GM11168 (cell line): ENCODE data around the gene LMO2.
"Not testable (repeated sequence)": the region's sequence is repeated elsewhere in the genome, so short reads cannot be mapped to it uniquely, and the experiment has no call there.

Experiments used
- in situ Hi-C: fragments of 300-500 bp; cut with MboI; formaldehyde crosslinking; loops from one replicate; pipeline ENCODE4 v1.12.0; 2022; ENCODE audit warnings: low sequenced_read_pairs; ENCODE audit not compliant: unreplicated experiment

The LMO2 gene

DNA sequence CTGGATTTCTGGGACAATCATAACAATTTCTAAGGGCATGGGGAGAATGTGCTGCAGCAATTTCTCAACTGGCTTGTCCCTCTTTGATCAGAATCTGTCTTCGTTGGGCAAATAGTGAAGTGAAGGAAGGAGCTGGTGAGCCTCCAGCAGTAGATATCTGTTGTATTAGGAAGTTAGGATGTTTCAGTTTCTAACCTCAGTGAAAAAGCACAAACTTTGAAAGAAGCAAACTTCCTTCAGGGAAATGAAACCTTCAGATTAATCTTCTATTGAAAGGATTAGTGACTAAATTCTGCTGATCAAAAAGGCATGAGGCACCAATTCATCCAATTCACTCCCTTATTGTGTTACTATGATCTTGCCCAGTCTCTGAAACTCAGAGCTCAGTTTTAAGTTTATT is 24.3 kb downstream of the LMO2 start:
- in situ Hi-C loops: loop anchor here (25.0 kb wide), 1 partner anchor 495 kb away; the partner anchor contains the start of gene ABTB2

GRCh38 chr11:33866936-33867335 is 24.9 kb downstream of the LMO2 start:
- in situ Hi-C loops: loop anchor here (25.0 kb wide), 1 partner anchor 495 kb away; the partner anchor contains the start of gene ABTB2

- in situ Hi-C loops: loop anchor here (5.0 to 25.0 kb wide), 2 partner anchors 108 to 498 kb away; partner anchors contain the start of gene ABTB2
Observed at GRCh38 chr11:33864479-33864878, 27.4 kb downstream of the LMO2 start.

DNA sequence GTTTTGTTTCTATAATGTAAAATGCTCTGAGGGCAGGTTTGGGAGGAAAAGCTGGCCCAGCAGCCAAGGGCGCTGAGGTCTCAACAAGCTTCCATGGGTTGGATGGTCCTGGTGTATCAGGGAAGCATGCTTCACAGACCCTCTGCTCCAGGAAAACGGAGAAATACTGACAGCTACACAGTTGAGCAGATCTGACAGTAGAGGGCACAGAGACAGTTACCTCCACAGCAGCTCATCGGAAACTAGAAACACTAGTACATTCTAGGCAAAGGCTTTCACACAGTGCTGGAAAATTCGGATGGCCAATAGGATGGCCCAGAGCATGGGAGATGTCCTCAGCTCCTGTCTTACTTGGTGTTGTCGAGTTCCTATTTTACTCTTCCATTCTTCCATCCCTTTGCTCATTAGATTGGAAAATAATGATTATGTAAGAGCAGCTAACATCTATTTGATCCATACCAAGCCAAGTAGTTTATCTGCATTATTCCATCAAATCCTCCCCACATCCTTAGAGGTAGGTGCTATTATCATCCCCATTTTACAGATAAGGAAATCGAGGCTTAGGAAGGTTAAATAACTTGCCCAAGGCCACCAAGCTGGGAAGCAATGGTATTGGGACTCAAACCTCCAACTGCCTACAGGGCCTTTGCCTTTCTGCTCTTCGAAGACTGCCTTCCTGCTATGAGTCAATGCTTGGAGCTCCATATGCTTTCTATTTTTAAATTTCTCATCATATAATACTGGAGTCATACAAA is 28.3 kb downstream of the LMO2 start:
- in situ Hi-C loops: loop anchor here (5.0 to 25.0 kb wide), 2 partner anchors 109 to 499 kb away; partner anchors contain the start of gene ABTB2

DNA sequence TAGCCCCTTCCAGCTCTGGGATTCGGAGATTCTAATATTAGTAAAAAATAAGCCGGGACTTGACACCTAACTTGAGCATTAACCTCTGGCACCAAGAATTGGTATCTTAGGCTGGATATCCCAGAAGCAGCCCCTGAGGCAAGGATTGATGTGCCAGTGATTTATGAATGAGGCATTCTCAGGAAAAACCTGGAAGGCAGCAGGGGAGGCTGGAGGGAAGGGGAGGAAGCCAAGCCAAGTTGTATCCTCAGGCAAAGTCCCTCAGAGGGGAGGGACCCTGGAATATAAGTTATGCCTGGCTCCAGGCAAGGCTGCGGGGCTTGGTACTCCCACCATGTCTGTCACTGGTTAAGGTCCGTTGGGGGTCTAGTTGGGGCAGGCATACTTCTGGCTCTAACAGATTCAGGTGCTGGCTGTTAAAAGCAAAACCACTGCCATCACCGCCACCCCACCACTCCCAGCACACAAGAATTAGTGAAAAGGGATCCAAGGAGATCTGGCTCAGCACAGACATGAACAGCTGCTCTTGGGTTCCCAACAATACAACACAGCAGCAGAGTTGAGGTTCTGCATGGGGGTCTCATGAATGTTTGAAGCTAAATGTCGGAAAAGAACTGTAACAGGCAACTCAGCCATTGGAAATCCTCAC is 29.8 kb downstream of the LMO2 start:
- in situ Hi-C loops: loop anchor here (5.0 to 25.0 kb wide), 2 partner anchors 110 to 500 kb away; partner anchors contain the start of gene ABTB2

GRCh38 chr11:33861386-33861785 is 30.5 kb downstream of the LMO2 start:
- in situ Hi-C loops: loop anchor here (5.0 to 25.0 kb wide), 2 partner anchors 111 to 501 kb away; partner anchors contain the start of gene ABTB2

DNA sequence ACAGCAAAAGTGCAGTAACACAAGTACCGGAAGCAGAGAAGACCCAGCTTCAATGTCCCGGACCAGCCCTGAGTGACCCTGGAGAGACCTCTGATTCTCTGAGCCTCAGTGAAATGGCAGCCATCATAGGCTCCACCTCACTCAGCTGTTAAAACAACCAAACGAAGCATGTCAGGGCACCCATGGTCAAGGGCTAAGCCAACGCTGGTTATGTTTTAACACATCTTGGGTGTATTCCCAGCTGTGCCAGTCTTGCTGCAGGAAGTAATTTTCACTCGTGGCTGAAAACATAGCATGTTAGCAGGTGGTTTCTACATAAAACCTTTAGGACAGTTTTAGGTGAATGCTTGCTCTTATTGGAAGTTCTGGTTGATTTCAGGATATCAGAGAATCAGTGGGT is 30.9 kb downstream of the LMO2 start:
- in situ Hi-C loops: loop anchor here (5.0 to 25.0 kb wide), 2 partner anchors 111 to 501 kb away; partner anchors contain the start of gene ABTB2

DNA sequence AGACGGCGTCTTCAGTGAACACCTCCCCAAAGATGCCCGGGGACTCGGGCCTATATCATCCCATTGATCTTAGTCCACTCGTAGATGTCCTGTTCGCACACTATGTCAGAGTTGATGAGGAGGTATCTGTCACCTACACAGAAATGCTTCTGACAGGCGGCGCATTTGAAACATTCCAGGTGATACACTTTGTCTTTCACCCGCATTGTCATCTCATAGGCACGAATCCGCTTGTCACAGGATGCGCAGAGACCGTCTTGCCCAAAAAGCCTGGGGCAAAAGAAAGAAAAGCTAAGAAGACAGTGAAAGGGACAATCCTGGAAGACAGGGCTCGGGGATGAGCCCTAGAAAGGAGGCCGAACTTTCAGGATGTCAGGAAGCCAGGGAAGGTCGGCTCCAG is 32.6 kb downstream of the LMO2 start:
- in situ Hi-C loops: loop anchor here (25.0 kb wide), 1 partner anchor 503 kb away; the partner anchor contains the start of gene ABTB2

DNA sequence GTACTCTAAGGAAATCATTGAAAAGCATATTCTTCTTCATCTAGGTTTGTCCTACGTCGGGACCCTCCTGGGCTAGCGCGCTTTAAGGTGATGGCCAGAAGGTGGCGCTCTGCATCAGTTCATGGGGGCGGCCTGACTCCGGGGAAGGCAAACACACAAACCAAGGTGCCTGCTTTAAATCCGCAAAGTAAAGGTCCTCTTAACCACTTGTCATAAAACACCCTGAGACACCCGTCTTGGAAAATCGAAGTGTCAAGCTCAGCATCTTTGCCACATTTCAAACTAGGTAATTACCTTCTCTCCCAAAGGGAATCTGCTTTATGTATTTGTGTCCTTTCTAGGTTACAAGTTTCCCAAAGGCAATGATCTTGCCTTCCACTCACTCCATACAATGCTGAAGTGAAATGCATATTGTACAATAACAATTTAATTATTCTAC is 33.9 kb downstream of the LMO2 start:
- in situ Hi-C loops: loop anchor here (25.0 kb wide), 1 partner anchor 504 kb away; the partner anchor contains the start of gene ABTB2

DNA sequence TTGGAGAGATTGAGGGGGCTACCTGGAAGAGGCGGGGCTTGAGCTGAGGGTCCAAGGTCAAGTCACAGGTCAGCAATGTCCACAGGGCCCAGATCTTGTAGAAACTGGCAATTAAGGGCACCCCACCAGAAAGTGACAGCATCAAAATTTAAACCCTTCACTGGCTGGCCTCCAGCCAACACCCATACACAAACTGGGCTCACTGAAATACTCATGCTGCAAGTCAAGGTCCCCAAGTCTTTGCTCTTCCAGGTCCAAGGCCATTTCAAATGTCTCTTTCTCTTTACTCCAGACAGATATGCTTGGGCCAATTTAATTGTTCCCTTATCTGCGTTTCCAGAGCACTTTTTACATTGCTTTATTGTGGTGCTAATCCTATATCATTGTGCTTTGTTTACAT is 36.4 kb downstream of the LMO2 start:
- in situ Hi-C loops: loop anchor here (25.0 kb wide), 1 partner anchor 507 kb away; the partner anchor contains the start of gene ABTB2

- in situ Hi-C loops: no loop called here
Observed at GRCh38 chr11:33848717-33849390, 43.0 kb downstream of the LMO2 start.

GRCh38 chr11:33847251-33847650 is 44.6 kb downstream of the LMO2 start:
- in situ Hi-C loops: no loop called here

- in situ Hi-C loops: no loop called here
Observed at GRCh38 chr11:33844236-33844635, 47.6 kb downstream of the LMO2 start.

GRCh38 chr11:33843018-33843417 is 48.9 kb downstream of the LMO2 start:
- in situ Hi-C loops: no loop called here

GRCh38 chr11:33842236-33842915 is 49.5 kb downstream of the LMO2 start:
- in situ Hi-C loops: no loop called here

- in situ Hi-C loops: not testable (repeated sequence)
Observed at GRCh38 chr11:33838234-33838633, 53.6 kb downstream of the LMO2 start.

DNA sequence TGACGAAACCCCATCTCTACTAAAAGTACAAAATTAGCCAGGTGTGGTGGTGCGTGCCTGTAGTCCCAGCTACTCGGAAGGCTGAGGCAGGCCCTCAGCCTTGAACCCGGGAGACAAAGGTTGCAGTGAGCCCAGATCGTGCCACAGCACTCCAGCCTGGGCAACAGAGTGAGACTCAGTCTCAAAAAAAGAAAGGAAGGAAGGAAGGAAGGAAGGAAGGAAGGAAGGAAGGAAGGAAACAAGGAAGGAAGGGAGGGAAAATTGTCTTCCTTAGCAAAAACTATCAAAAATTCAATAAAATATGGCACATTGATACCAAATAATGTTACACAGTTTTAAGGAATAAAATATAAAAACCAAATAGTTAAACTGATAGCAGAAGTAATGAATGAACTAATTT is 54.5 kb downstream of the LMO2 start:
- in situ Hi-C loops: not testable (repeated sequence)

GRCh38 chr11:33835143-33835878 is 56.6 kb downstream of the LMO2 start:
- in situ Hi-C loops: no loop called here

- in situ Hi-C loops: no loop called here
Observed at GRCh38 chr11:33832676-33833075, 59.2 kb downstream of the LMO2 start.
